ENCODE data around the gene TAGAP. TPM values are rescaled to one million over a fixed set of nuclear protein-coding genes. Genes with fewer than 3 reads are reported as not detected.

Gene TAGAP
- total and polyA plus RNA-seq, 2 of the 8 experiments (the other 6 are each of a cell fraction or from before 2014, with no cell fraction given) = not detected

DNA sequence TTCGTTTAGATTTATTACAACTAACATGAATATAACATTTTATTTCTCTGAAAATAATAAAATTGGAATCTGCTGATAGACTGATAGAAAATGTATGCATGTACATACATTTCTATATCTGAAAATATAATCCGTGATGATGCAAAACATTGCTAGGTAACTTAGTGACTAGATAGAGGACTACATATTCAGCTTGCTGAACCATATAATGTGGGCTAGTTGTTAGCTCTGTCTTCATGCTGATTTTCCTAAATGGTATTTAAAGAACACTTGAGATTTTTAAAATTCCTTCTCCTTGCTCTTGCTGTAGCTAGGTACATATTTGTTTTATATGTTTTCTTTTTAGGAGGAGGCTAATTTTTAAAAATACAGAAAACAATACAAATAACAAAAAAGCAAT lies 38.4 kb upstream of the TAGAP start:
- Histone ChIP-seq H3K79me2 (ENCODE audit: control insufficient read depth in 1 of 2, insufficient read depth in 2 of 2, low read length in 2 of 2) (no peaks in the 10 kb centered on the region), H3K9ac (replicated peaks in 1 of 4; ENCODE audit: extremely low read depth in 1 of 4, low read depth in 3 of 4, low read length in 3 of 4) (no peak overlapping the region), H2BK20ac (ENCODE audit: low read length) (no peak overlapping the region), H3K56ac (replicated peaks; ENCODE audit: insufficient read length, low read depth, low read length) (no peak overlapping the region), H3K4me2 (ENCODE audit: insufficient read depth in 1 of 2, low read depth in 2 of 2, low read length in 2 of 2) (no peak overlapping the region), H3K9me3 (ENCODE audit: insufficient read depth in 2 of 2, low read depth in 1 of 2, low read length in 1 of 2) (no peaks in the 10 kb centered on the region), H3K4ac (replicated peaks; ENCODE audit: insufficient read length, low read depth, low read length) (no peak overlapping the region), H3K23me2 (ENCODE audit: low read depth, low read length) (no peaks in the 10 kb centered on the region), H3K23ac (ENCODE audit: insufficient read length) (no peak overlapping the region), H3K27me3 (replicated peaks in 1 of 4; ENCODE audit: control insufficient read depth in 3 of 4, extremely low read depth in 1 of 4, insufficient read depth in 3 of 4, low read length in 3 of 4) (peaks cover 0 to 3% (median 0%) of the 10 kb centered on the region in 4 experiments; a peak in 1 of 7 replicates), H2BK120ac (replicated peaks; ENCODE audit: low read depth, low read length) (no peak overlapping the region), H2AFZ (ENCODE audit: low read length) (no peak overlapping the region), H4K5ac (ENCODE audit: insufficient read length, low read depth, low read length) (no peak overlapping the region), H2BK12ac (ENCODE audit: low read depth, low read length) (no peak overlapping the region), H2AK5ac (ENCODE audit: low read depth, low read length) (no peak overlapping the region), H4K20me1 (replicated peaks in 1 of 2; ENCODE audit: control insufficient read depth in 1 of 2, insufficient read depth in 2 of 2, low read length in 2 of 2) (no peaks in the 10 kb centered on the region), H2BK5ac (ENCODE audit: low read depth, low read length) (no peak overlapping the region), H3K4me3 (ENCODE audit: extremely low read depth in 1 of 4, insufficient read depth in 2 of 4, low read depth in 3 of 4, low read length in 4 of 4) (no peak overlapping the region), H3K4me1 (replicated peaks in 1 of 4; ENCODE audit: control insufficient read depth in 3 of 4, insufficient read depth in 4 of 4, low read length in 3 of 4) (no peaks in the 10 kb centered on the region), H2BK15ac (ENCODE audit: low read length) (no peak overlapping the region), H3K36me3 (ENCODE audit: control insufficient read depth in 2 of 4, insufficient read depth in 4 of 4, low read length in 3 of 4) (no peaks in the 10 kb centered on the region), H3K79me1 (ENCODE audit: low read depth, low read length) (no peaks in the 10 kb centered on the region), H4K8ac (ENCODE audit: extremely low read depth, insufficient read depth, low read length) (no peak overlapping the region), H4K91ac (replicated peaks; ENCODE audit: insufficient read length, low read length) (no peak overlapping the region), H3K27ac (ENCODE audit: low read depth, low read length) (no peak overlapping the region), H3K18ac (ENCODE audit: extremely low read depth, low read length) (no peak overlapping the region), H3K14ac (ENCODE audit: insufficient read length) (no peak overlapping the region)
- 83% methylated on average over 2 of the region's 2 CpGs; no CpG with 5 or more reads in 1 of the 2 experiments for WGBS, 2 experiments (ENCODE audit: extremely low coverage in 1 of 2, insufficient coverage in 1 of 2, insufficient read length in 1 of 2, insufficient replicate concordance in 2 of 2, low coverage in 1 of 2, low lambda C conversion rate in 2 of 2, missing lambda C conversion rate in 1 of 2)
- CTCF ChIA-PET (ENCODE audit: partially characterized antibody) = interaction anchor here (0.8 to 3.8 kb wide), 4 partner anchors 19 to 74 kb away, joined by 3 to 16 read pairs (median 6); no protein-coding TSS in a partner anchor
- no peak for FAIRE-seq
- POLR2A ChIA-PET (ENCODE audit: partially characterized antibody) = interaction anchor here (0.7 to 3.3 kb wide), 6 partner anchors 8 to 375 kb away, joined by 3 to 12 read pairs (median 4); no protein-coding TSS in a partner anchor
- DNase-seq (ENCODE audit: low read depth in 1 of 2, low spot score in 2 of 2) = no peak
- TF ChIP-seq ASH2L (IDR thresholded peaks at IDR 0.05; ENCODE audit: low read length) = no peak
- no peak for TF ChIP-seq GABPA (IDR thresholded peaks at IDR 0.05; ENCODE audit: borderline replicate concordance, insufficient read depth, low read length)
- no peak for TF ChIP-seq E2F6 (IDR thresholded peaks at IDR 0.05)
- no peak for TF ChIP-seq SUZ12 (IDR thresholded peaks at IDR 0.05; ENCODE audit: low read length)
- no peak for TF ChIP-seq KDM5A (IDR thresholded peaks at IDR 0.05; ENCODE audit: low read length)
- TF ChIP-seq TCF12 (IDR thresholded peaks at IDR 0.05; ENCODE audit: low read depth, low read length) = no peak
- no peak for TF ChIP-seq ZNF274 (IDR thresholded peaks at IDR 0.05; ENCODE audit: borderline replicate concordance, extremely low read depth, low read length)
- no peak for TF ChIP-seq EP300 (IDR thresholded peaks at IDR 0.05; ENCODE audit: borderline replicate concordance in 1 of 2, low read depth in 2 of 2, low read length in 2 of 2)
- TF ChIP-seq CTCF (IDR thresholded peaks at IDR 0.05; ENCODE audit: control extremely low read depth in 1 of 3, insufficient read depth in 1 of 3, low read depth in 1 of 3, low read length in 3 of 3) = no peak
- TF ChIP-seq SP1 (IDR thresholded peaks at IDR 0.05; ENCODE audit: low read depth, low read length) = no peak
- no peak for TF ChIP-seq YY1 (IDR thresholded peaks at IDR 0.05; ENCODE audit: low read depth, low read length)
